ELF-1 (cell line): ENCODE results near the gene KIF7.

Experiments
- DNase-seq: peaks from one replicate; pipeline ENCODE4 v3.0.0-alpha.2; 2016; ENCODE audit warnings: low read depth, low spot score

Gene KIF7

GRCh38 chr15:89670971-89671560 is 15.8 kb upstream of the KIF7 start:
- DNase-seq, result no peak

- no peak for DNase-seq
These were observed 14.7 kb upstream of the KIF7 start for GRCh38 chr15:89669941-89670340.

- no peak for DNase-seq
These were observed 14.1 kb upstream of the KIF7 start for GRCh38 chr15:89669309-89669865.

- no peak for DNase-seq
These were observed 12.9 kb upstream of the KIF7 start for GRCh38 chr15:89668171-89668570.

- no peak for DNase-seq
These were observed 12.4 kb upstream of the KIF7 start for GRCh38 chr15:89667706-89667960.

- DNase-seq, result no peak
These were observed 11.8 kb upstream of the KIF7 start for GRCh38 chr15:89666858-89667705.

- no peak for DNase-seq
These were observed 11.1 kb upstream of the KIF7 start for GRCh38 chr15:89666184-89666857.

GRCh38 chr15:89665449-89666181 is 10.3 kb upstream of the KIF7 start:
- peak; percentile 46 for DNase-seq

GRCh38 chr15:89664441-89665350 is 9.4 kb upstream of the KIF7 start:
- no peak for DNase-seq

GRCh38 chr15:89662893-89663626 is 7.8 kb upstream of the KIF7 start:
- DNase-seq, result peak; percentile 80

GRCh38 chr15:89660556-89660955 is 5.3 kb upstream of the KIF7 start:
- no peak for DNase-seq

- DNase-seq, result no peak
These were observed 4.0 kb upstream of the KIF7 start for GRCh38 chr15:89659295-89659694.

- DNase-seq, result no peak
These were observed 2.5 kb upstream of the KIF7 start for GRCh38 chr15:89657686-89658200.

- no peak for DNase-seq
These were observed 999 bp upstream of the KIF7 start for GRCh38 chr15:89656116-89656815.

- DNase-seq, result no peak
These were observed 936 bp downstream of the KIF7 start for GRCh38 chr15:89654301-89654761.

- DNase-seq, result no peak
These were observed 1.7 kb downstream of the KIF7 start for GRCh38 chr15:89653578-89653977.

GRCh38 chr15:89652666-89653065 is 2.6 kb downstream of the KIF7 start:
- no peak for DNase-seq

GRCh38 chr15:89652131-89652530 is 3.1 kb downstream of the KIF7 start:
- no peak for DNase-seq

GRCh38 chr15:89649716-89650115 is 5.6 kb downstream of the KIF7 start:
- no peak for DNase-seq
